HepG2 (cell line): ENCODE results near the gene ATP5F1E. TPM values are rescaled to one million over a fixed set of nuclear protein-coding genes. Genes with fewer than 3 reads are reported as not detected.

Source experiments
- ADNP ChIP-seq: sonication (generic); formaldehyde crosslinking; IDR thresholded peaks from 2 replicates; pipeline ENCODE4 v1.4.0; 2020; ENCODE audit warnings: missing genetic modification reagents
- ATF7 ChIP-seq, 2 experiments: fragments of 450-650 bp in 1 of 2; sonication (generic) in 1 of 2; formaldehyde crosslinking in 1 of 2; IDR thresholded peaks; 2 replicates each; pipeline versions ENCODE4 v1.4.0 to v1.6.1; 2016 to 2020; ENCODE audit warnings: antibody characterized with exemption in 1 of 2, mild to moderate bottlenecking in 1 of 2, missing genetic modification reagents in 1 of 2
- CCDC6 ChIP-seq: sonication (generic); formaldehyde crosslinking; IDR thresholded peaks from 2 replicates; pipeline ENCODE4 v1.8.1; 2022; ENCODE audit warnings: mild to moderate bottlenecking, missing genetic modification reagents, moderate library complexity
- FOXK1 ChIP-seq: sonication (generic); formaldehyde crosslinking; IDR thresholded peaks from 2 replicates; pipeline ENCODE4 v1.4.0; 2020; ENCODE audit warnings: low read depth, missing genetic modification reagents, borderline replicate concordance
- PAX8 ChIP-seq: sonication (generic); formaldehyde crosslinking; IDR thresholded peaks from 2 replicates; pipeline ENCODE4 v1.8.0; 2022; ENCODE audit warnings: mild to moderate bottlenecking, missing genetic modification reagents, borderline replicate concordance
- PHB2 ChIP-seq: fragments of 450-650 bp; IDR thresholded peaks from 2 replicates; pipeline ENCODE4 v1.6.1; 2018; ENCODE audit not compliant: partially characterized antibody
- SMAD3 ChIP-seq: sonication (generic); formaldehyde crosslinking; IDR thresholded peaks from 2 replicates; pipeline ENCODE4 v1.4.0; 2020; ENCODE audit warnings: missing genetic modification reagents
- TBX3 ChIP-seq: fragments of 450-650 bp; IDR thresholded peaks from 2 replicates; pipeline ENCODE4 v1.6.1; 2017; ENCODE audit warnings: antibody characterized with exemption, mild to moderate bottlenecking, inconsistent platforms, borderline replicate concordance
- ZKSCAN1 ChIP-seq: fragments of 150-350 bp; IDR thresholded peaks from 2 replicates; pipeline ENCODE4 v1.6.1; 2014; ENCODE audit warnings: low read length
- ZNF180 ChIP-seq: sonication (generic); formaldehyde crosslinking; IDR thresholded peaks from 2 replicates; pipeline ENCODE4 v1.4.0; 2020; ENCODE audit warnings: low read depth, missing genetic modification reagents, borderline replicate concordance
- ZNF263 ChIP-seq: sonication (generic); formaldehyde crosslinking; IDR thresholded peaks from 2 replicates; pipeline ENCODE4 v1.4.0; 2020; ENCODE audit warnings: missing genetic modification reagents
- ZNF274 ChIP-seq: sonication (generic); formaldehyde crosslinking; IDR thresholded peaks from 2 replicates; pipeline ENCODE4 v1.5.1; 2020; ENCODE audit warnings: mild to moderate bottlenecking, missing genetic modification reagents
- ZNF557 ChIP-seq: sonication (generic); formaldehyde crosslinking; IDR thresholded peaks from 2 replicates; pipeline ENCODE4 v1.4.0; 2020; ENCODE audit warnings: missing genetic modification reagents
- ZNF746 ChIP-seq: sonication (generic); formaldehyde crosslinking; IDR thresholded peaks from 2 replicates; pipeline ENCODE4 v1.8.0; 2022; ENCODE audit warnings: mild to moderate bottlenecking, missing genetic modification reagents
- ZSCAN29 ChIP-seq: sonication (generic); formaldehyde crosslinking; conservative IDR thresholded peaks from 2 replicates; pipeline ENCODE4 v1.4.0; 2020; ENCODE audit warnings: mild to moderate bottlenecking, missing genetic modification reagents
- polyA plus RNA-seq, 8 experiments: library from polyadenylated mRNA; depleted of rRNA in 3 of 8; stranded (reverse) in 7 of 8; unstranded in 1 of 8; fragments of >200 nt; fragmentation: Illumina TruSeq in 4 of 8; extraction: Trizol in 4 of 8; gene quantifications; 2 replicates each; pipeline versions ENCODE4 v1.2.1 to v1.2.3, GENCODE V29; 2011 to 2016; ENCODE audit warnings: low read depth in 4 of 8, missing spikeins in 1 of 8, mixed read lengths in 1 of 8; ENCODE audit not compliant: insufficient read depth in 1 of 8
- total RNA-seq, 5 experiments: library from RNA; depleted of rRNA; stranded (reverse); fragments of >200 nt; fragmentation: Illumina TruSeq; extraction: Trizol; gene quantifications; 2 replicates each; pipeline ENCODE4 v1.2.3, GENCODE V29; 2016; ENCODE audit warnings: low read depth in 1 of 5
- TF ChIP-seq, protein P1 (sequence below): IDR thresholded peaks from 2 replicates; pipeline ENCODE4 v1.6.1; 2016; ENCODE audit warnings: missing genetic modification reagents, missing compliant biosample characterization
- TF ChIP-seq, protein P2 (sequence below): sonication (generic); formaldehyde crosslinking; IDR thresholded peaks from 2 replicates; pipeline ENCODE4 v1.4.0; 2020; ENCODE audit warnings: mild to moderate bottlenecking, missing genetic modification reagents, borderline replicate concordance
- TF ChIP-seq, protein P3 (sequence below): sonication (generic); formaldehyde crosslinking; IDR thresholded peaks from 2 replicates; pipeline ENCODE4 v1.8.1; 2022; ENCODE audit warnings: low read depth, mild to moderate bottlenecking, missing genetic modification reagents

The ATP5F1E gene
- total and polyA plus RNA-seq, 2 of the 13 experiments (the other 11 are each of a cell fraction or from before 2014, with no cell fraction given): 121 to 134 TPM

DNA sequence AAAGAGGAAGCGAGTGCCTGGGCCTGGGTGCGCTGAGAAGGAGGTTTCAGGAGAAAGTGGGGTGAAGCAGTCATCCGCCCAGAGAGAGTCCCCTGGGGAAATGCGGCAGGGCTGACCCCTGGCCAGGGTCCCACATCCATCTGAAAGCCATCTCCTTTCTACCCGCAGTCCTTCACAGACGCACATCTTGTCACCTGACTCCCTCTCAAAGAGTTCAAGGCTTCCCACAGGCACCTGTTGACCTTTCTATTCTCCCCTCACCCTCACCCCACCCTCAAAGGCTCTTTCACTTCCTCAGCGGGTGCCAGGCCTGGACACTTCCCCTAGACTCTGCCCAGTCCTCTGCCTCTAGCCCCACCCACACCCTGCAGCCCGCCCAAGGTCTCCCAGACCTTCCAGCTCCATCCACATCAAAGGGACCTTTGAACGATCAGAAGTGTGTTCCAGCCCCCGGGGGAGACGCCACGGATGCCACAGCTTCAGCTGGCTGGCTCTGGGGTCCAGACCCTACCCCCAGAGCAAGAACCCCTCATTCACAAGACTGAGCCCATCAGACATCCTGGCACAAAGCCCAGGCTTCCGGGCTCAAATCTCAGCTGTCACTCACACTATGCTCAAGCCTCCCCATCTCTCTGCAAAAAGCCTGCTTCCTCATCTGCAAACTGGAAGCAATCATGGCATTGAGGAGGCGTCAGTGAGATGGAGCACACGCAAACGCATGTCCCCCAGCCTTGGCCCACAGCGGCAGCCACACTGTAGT lies 27.2 kb downstream of the ATP5F1E start (continued):
- no peak for TF ChIP-seq ATF7 (IDR thresholded peaks at IDR 0.05)
- TF ChIP-seq ATF7 (CRISPR knock-in tag; IDR thresholded peaks at IDR 0.05): no peak
- 0 out of 2 replicates have a peak, but pooled peaks have one; percentile 16 for TF ChIP-seq FOXK1 (CRISPR knock-in tag)
- no peak for TF ChIP-seq CCDC6 (CRISPR knock-in tag)
- TF ChIP-seq ZNF746: no peak
- TF ChIP-seq, protein P1, sequence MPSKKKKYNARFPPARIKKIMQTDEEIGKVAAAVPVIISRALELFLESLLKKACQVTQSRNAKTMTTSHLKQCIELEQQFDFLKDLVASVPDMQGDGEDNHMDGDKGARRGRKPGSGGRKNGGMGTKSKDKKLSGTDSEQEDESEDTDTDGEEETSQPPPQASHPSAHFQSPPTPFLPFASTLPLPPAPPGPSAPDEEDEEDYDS (CRISPR knock-in tag): peak; percentile 34; the same call in 1 of the 2 replicates
- TF ChIP-seq ZKSCAN1: no peak
- no peak for TF ChIP-seq ZNF263 (CRISPR knock-in tag)
- no peak for TF ChIP-seq PAX8 (CRISPR knock-in tag)
- TF ChIP-seq, protein P2, sequence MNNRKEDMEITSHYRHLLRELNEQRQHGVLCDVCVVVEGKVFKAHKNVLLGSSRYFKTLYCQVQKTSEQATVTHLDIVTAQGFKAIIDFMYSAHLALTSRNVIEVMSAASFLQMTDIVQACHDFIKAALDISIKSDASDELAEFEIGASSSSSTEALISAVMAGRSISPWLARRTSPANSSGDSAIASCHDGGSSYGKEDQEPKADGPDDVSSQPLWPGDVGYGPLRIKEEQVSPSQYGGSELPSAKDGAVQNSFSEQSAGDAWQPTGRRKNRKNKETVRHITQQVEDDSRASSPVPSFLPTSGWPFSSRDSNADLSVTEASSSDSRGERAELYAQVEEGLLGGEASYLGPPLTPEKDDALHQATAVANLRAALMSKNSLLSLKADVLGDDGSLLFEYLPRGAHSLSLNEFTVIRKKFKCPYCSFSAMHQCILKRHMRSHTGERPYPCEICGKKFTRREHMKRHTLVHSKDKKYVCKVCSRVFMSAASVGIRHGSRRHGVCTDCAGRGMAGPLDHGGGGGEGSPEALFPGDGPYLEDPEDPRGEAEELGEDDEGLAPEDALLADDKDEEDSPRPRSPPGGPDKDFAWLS: peak; percentile 7; the same call in 1 of the 2 replicates
- TF ChIP-seq PHB2: no peak
- no peak for TF ChIP-seq ZNF180 (CRISPR knock-in tag)
- no peak for TF ChIP-seq ZNF557 (CRISPR knock-in tag)
- peak; percentile 89; the same call in 1 of the 2 replicates for TF ChIP-seq ZNF274 (CRISPR knock-in tag)
- no peak for TF ChIP-seq ADNP (CRISPR knock-in tag)
- TF ChIP-seq ZSCAN29 (CRISPR knock-in tag): no peak
- no peak for TF ChIP-seq TBX3
- TF ChIP-seq SMAD3: no peak
- TF ChIP-seq, protein P3, sequence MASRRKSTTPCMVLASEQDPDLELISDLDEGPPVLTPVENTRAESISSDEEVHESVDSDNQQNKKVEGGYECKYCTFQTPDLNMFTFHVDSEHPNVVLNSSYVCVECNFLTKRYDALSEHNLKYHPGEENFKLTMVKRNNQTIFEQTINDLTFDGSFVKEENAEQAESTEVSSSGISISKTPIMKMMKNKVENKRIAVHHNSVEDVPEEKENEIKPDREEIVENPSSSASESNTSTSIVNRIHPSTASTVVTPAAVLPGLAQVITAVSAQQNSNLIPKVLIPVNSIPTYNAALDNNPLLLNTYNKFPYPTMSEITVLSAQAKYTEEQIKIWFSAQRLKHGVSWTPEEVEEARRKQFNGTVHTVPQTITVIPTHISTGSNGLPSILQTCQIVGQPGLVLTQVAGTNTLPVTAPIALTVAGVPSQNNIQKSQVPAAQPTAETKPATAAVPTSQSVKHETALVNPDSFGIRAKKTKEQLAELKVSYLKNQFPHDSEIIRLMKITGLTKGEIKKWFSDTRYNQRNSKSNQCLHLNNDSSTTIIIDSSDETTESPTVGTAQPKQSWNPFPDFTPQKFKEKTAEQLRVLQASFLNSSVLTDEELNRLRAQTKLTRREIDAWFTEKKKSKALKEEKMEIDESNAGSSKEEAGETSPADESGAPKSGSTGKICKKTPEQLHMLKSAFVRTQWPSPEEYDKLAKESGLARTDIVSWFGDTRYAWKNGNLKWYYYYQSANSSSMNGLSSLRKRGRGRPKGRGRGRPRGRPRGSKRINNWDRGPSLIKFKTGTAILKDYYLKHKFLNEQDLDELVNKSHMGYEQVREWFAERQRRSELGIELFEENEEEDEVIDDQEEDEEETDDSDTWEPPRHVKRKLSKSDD (CRISPR knock-in tag): no peak
